T1000 (cell line): ENCODE results near the gene KIRREL3.
A peak's percentile ranks its signal among the peaks of the same experiment; 100 is the strongest.

Experiments used
- DNase-seq: peaks from one replicate; lab custom pipeline; 2025; ENCODE audit warnings: mixed read lengths; lab: John Stamatoyannopoulos, UW

Gene KIRREL3

GRCh38 chr11:126601550-126602215, 398.9 kb downstream of the KIRREL3 start:
- no peak for DNase-seq

GRCh38 chr11:126601136-126601535, 399.4 kb downstream of the KIRREL3 start:
- no peak for DNase-seq

GRCh38 chr11:126599217-126599897, 401.2 kb downstream of the KIRREL3 start:
- DNase-seq, result no peak

GRCh38 chr11:126598344-126599216, 402.0 kb downstream of the KIRREL3 start:
- DNase-seq, result no peak

- DNase-seq, result no peak
Measured at GRCh38 chr11:126597041-126597440, 403.5 kb downstream of the KIRREL3 start.

GRCh38 chr11:126596474-126596873, 404.1 kb downstream of the KIRREL3 start:
- no peak for DNase-seq

DNA sequence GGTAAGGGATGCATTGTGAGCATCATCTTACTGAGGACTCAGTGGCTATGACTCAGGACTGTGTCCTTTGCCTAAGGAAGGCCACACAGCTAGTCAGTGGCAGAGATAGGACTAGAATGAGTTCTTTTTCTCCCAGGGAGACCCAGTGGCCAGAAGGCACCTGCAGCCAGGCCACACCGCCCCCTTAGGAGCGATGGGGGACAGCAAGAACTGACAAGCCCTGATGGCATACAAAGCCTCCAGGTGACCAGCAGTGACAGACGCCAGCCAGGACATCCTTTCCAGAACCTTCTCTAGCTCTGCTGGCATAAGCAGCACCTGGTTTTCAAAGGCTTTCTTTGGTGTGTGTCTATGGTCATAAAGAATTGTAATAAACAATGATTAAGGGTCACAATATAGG, 405.0 kb downstream of the KIRREL3 start:
- no peak for DNase-seq

GRCh38 chr11:126594921-126595367, 405.6 kb downstream of the KIRREL3 start:
- DNase-seq, result no peak

- no peak for DNase-seq
Measured at GRCh38 chr11:126592496-126593410, 407.8 kb downstream of the KIRREL3 start.

DNA sequence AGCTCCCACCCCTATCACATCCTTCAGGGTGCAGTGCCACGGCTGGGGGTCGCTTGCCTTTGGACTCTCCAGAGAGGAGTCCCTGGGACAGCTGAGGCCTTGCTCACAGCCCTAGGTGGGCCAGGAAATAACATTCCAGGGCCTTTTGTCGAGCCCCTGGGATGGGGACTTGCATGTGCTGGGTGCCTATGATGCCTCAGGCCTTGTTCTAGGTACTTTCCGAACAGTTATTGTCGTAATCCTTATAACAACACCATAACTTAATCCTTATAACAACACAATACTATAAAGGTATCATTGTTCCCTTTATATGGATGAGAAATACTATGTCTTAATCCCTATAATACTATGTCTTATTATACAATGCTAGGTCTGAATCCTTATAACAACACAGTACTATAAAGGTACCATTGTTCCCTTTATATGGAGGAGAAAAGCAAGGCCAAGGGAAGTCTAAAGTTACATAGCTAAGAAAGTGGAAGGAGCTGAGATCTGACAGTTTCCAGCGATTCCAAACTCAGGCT, 408.5 kb downstream of the KIRREL3 start:
- no peak for DNase-seq

- DNase-seq, result no peak
Measured at GRCh38 chr11:126589492-126589803, 411.1 kb downstream of the KIRREL3 start.

- DNase-seq, result no peak
Measured at GRCh38 chr11:126588630-126589491, 411.7 kb downstream of the KIRREL3 start.

- no peak for DNase-seq
Measured at GRCh38 chr11:126587541-126587940, 413.0 kb downstream of the KIRREL3 start.

DNA sequence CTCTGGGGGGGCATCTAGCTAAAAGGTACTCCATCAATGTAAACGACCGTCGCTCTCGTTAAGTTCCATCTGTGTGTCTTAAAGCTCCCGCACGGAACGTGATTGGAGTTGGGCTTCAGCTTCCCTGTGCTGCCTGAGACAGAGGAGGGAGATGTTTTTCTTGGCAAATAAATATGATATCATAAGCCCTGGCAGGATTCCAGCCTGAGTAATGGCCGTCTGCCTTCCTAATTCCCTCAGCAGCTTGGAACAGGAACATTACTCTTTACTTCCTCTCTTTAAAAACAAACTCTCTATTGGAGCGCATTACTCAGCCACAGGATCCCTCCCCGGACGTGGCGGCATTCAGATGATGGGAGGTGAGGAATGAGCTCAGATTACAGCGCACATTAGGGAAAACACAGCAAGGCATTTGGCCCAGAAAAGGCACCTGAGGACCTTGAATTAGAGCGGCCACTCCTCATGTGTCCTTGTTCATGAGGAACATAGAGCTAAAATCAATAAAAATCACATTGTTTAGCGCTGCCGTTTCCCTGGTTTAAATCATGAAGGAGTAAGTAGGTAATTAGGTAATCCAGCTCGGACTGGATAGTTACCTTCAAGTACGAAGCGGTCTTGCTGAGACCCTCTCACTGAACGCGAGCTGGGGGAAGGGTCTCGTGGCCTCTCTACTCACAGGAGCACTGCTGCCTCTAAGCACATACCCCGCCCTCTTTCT, 414.6 kb downstream of the KIRREL3 start:
- DNase-seq, result peak; percentile 52

DNA sequence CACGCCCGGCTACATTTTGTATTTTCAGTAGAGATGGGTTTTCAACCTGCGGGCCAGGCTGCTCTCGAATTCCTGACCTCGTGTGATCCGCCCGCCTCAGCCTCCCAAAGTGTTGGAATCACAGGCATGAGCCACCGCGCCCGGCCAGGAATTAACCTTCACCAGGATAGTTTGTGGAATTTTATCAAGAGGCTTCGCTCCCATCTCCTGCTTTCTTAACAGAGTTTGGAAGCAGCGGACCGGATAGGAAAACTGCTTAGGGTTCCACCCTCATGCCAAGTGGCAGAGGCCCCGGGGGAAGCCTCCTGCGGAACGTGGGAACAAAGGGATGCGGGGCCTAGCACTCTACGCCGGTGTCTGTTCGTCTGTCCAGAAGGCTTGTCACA, 415.2 kb downstream of the KIRREL3 start:
- DNase-seq, result no peak

GRCh38 chr11:126583594-126584427, 416.8 kb downstream of the KIRREL3 start:
- no peak for DNase-seq

DNA sequence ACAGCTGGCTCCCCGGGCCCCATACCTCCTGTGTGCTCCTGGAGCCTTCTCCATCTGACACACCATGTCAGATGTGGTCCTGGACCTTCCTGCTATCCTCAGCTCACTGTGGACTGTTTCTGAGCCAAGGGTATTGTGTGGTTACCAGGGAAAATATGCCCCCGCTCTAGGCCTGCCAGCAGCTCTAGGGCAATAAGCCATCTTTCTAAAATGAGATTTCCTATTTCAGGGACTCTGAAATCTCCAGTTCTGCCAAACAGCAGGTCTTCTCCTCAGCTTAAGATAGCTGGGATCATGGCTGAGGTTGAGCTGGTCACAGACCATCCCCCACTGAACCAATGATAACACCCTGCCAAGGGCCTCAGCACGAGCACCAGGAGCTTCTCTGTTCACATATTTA, 417.5 kb downstream of the KIRREL3 start:
- DNase-seq, result no peak

DNA sequence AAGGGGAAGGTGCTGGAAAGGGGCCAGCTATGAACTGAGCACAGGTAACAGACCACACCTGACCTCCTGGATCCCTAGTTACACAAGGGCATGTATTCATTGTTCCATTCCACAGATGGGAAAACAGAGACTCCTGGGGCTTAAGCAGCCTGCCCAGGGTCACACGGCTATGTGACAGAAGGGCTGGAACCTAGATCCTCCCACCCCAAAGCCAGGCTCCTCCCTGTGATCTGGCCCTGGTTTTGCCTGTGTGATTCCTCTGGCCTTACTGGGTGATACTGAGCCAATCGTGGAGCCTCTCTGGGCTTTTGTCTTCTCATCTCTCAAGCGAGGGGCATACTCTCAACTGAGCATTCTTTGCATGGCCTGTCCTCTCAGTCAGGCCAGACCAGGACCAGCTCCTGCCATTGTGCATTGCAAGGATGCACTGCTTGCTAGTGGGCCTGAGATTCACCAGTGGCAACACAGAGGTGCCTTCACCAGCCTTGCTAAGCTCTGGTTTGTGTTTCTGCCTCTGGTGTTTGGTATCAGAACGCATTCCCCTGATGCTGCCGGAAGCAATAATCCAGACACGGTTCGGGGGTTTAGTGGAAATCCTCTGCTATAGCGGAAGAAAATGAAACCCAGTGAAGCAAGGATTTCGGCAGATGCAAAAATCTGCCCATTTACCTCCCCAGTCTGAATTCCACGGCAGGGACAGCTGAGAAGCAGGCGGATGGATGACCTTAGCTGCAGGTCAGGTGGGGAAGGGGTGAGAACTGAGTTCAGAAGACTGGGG, 418.5 kb downstream of the KIRREL3 start:
- DNase-seq, result no peak
